ENCODE measurements around the gene AGRN. TPM values are rescaled to one million over a fixed set of nuclear protein-coding genes. Genes with fewer than 3 reads are reported as not detected.

AGRN gene
- total RNA-seq, 1 donor from 2014 or later = 114 TPM

GRCh38 chr1:1019122-1019999 is 559 bp upstream of the AGRN start:
- Histone ChIP-seq H3K4me1 (peaks cover 39% of the 10 kb centered on the region), H3K9me3 (no peaks in the 10 kb centered on the region), H3K27me3 (ENCODE audit: low read depth) (no peaks in the 10 kb centered on the region), H3K4me3 (peak overlapping the region; percentile 77), H3K36me3 (no peaks in the 10 kb centered on the region), H3K27ac (peak overlapping the region; percentile 84)
- ATAC-seq (peak; percentile 89 to 93), DNase-seq (peak; percentile 83)
- intact Hi-C loops (cut with DNase I) = no loop called here
- TF ChIP-seq CTCF (IDR thresholded peaks at IDR 0.05) = peak; percentile 43

- Histone ChIP-seq H3K27ac (peak overlapping the region; percentile 56), H3K4me3 (peak overlapping the region; percentile 77), H3K4me1 (peaks cover 44% of the 10 kb centered on the region), H3K36me3 (no peaks in the 10 kb centered on the region), H3K27me3 (ENCODE audit: low read depth) (no peaks in the 10 kb centered on the region), H3K9me3 (no peaks in the 10 kb centered on the region)
- ATAC-seq (peak in 1 of 2 donors; percentile 18), DNase-seq (no peak)
- no peak for TF ChIP-seq CTCF (IDR thresholded peaks at IDR 0.05)
- intact Hi-C loops (cut with DNase I) = no loop called here
These were observed 592 bp downstream of the AGRN start for GRCh38 chr1:1020415-1021009.

GRCh38 chr1:1021010-1021919 is 1.3 kb downstream of the AGRN start:
- peak; percentile 30 to 46 for ATAC-seq

GRCh38 chr1:1021920-1022259 is 2.0 kb downstream of the AGRN start:
- H3K27ac ChIP-seq = no peak overlapping the region
- intact Hi-C loops (cut with DNase I) = no loop called here
- ATAC-seq = no peak
- DNase-seq = no peak
- no peaks in the 10 kb centered on the region for H3K27me3 ChIP-seq (ENCODE audit: low read depth)
- no peaks in the 10 kb centered on the region for H3K9me3 ChIP-seq
- no peaks in the 10 kb centered on the region for H3K36me3 ChIP-seq
- peak overlapping the region; percentile 77 for H3K4me3 ChIP-seq
- no peak for TF ChIP-seq CTCF (IDR thresholded peaks at IDR 0.05)
- peaks cover 57% of the 10 kb centered on the region for H3K4me1 ChIP-seq

More at GRCh38 chr1:1021010-1021919, 1.3 kb downstream of the AGRN start:
- peak overlapping the region; percentile 77 for H3K4me3 ChIP-seq
- H3K4me1 ChIP-seq = peaks cover 51% of the 10 kb centered on the region
- DNase-seq = peak; percentile 80
- TF ChIP-seq CTCF (IDR thresholded peaks at IDR 0.05) = no peak
- intact Hi-C loops (cut with DNase I) = no loop called here
- peak overlapping the region; percentile 56 for H3K27ac ChIP-seq
- H3K9me3 ChIP-seq = no peaks in the 10 kb centered on the region
- H3K27me3 ChIP-seq (ENCODE audit: low read depth) = no peaks in the 10 kb centered on the region
- H3K36me3 ChIP-seq = no peaks in the 10 kb centered on the region

- H3K36me3 ChIP-seq = no peaks in the 10 kb centered on the region
- DNase-seq = no peak
- no peaks in the 10 kb centered on the region for H3K27me3 ChIP-seq (ENCODE audit: low read depth)
- intact Hi-C loops (cut with DNase I) = no loop called here
- no peaks in the 10 kb centered on the region for H3K9me3 ChIP-seq
- peaks cover 58% of the 10 kb centered on the region for H3K4me1 ChIP-seq
- no peak for ATAC-seq
- no peak overlapping the region for H3K27ac ChIP-seq
- TF ChIP-seq CTCF (IDR thresholded peaks at IDR 0.05) = no peak
- no peak overlapping the region for H3K4me3 ChIP-seq
These were observed 2.5 kb downstream of the AGRN start for GRCh38 chr1:1022302-1023009.
